DMS53 treated with DMSO at 0.1 percent for 48 hours (cell line): ENCODE data around the gene PSMD11.
A peak's percentile ranks its signal among the peaks of the same experiment; 100 is the strongest.

ENCODE experiments used
- DNase-seq: peaks from one replicate; lab custom pipeline; 2025; ENCODE audit not compliant: unreplicated experiment; lab: John Stamatoyannopoulos, UW

Gene PSMD11

DNA sequence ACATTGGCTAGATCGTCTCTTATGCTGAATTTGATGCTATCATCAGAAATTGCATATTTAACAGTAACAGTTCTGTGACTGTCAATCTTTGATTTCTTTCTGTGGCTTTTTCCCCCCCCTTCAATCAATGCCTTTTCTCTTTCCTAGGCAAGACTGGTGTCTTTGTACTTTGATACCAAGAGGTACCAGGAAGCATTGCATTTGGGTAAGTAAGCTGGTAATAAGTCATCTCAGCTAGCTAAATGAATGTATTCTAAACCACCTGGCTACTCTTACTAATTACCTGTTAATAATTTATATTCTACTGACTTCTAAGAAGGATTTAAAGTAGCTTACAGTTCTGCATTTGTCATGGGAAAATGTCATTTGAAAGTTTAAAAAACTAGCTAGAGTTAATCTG is 20.1 kb downstream of the PSMD11 start:
- DNase-seq = no peak

DNA sequence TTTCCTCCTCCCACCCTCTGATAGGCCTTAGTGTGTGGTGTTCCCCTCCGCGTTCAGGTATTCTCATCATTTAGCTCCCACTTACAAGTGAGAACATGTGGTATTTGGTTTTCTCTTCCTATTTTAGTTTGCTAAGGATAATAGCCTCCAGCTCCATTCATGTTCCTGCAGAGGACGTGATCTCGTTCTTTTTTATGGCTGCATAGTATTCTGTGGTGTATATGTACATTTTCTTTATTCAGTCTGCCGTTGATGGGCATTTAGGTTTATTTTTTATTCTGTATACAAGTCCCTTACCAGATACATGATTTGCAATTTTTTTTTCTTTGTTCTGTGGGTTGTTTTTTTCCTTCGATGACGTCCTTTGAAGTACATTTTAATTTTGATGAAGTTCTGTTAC is 23.6 kb downstream of the PSMD11 start:
- DNase-seq = no peak

DNA sequence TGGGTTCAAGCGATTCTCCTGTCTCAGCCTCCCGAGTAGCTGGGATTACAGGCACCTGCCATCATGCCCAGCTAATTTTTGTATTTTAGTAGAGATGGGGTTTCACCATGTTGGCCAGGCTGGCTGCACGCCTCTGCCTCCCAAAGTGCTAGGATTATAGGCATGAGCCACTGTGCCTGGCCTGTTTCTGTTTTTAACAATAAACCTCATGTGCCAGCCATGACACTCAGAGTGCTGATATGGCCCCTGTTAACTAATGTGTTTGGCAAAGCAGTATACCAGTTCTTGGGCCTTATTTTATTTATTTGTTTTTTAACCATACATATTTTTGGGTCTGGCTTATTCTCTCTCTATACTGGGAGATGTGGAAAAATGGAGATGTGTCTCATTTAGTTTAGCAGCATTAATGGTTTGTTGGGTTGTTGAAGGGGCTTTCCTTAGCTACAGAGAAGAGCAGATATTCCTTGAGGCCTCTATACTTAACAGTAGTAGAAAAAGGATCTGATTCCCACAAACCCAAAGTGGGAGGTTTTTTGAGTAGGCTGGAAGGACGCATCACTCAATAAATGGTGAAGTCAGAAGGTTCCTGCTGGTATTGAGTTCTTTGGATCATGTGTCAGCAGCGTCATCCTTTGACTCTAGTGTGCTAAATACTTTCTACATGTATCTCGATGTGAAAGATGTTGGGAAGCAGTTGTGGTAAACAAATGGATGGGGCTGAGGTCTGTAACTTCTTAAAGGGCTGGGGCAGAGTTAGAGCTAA is 26.3 kb downstream of the PSMD11 start:
- no peak for DNase-seq

DNA sequence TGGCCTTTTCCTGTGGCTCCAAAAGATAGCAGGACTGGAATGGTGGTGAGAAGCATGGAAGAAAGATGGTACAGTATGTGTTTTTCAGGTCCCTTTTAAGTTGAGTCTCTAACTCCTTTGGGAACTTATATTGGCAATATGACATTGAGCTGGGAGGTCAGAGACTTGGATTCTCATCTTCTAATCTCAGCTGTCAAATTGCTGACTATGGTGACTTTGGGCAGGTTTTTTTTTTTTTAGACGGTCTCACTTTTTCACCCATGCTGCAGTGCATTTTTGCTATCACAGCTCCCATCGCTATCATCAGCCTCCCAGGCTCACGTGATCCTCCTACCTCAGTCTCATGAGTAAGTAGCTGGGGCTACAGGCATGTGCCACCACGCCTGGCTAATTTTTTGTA is 27.3 kb downstream of the PSMD11 start:
- DNase-seq = no peak

DNA sequence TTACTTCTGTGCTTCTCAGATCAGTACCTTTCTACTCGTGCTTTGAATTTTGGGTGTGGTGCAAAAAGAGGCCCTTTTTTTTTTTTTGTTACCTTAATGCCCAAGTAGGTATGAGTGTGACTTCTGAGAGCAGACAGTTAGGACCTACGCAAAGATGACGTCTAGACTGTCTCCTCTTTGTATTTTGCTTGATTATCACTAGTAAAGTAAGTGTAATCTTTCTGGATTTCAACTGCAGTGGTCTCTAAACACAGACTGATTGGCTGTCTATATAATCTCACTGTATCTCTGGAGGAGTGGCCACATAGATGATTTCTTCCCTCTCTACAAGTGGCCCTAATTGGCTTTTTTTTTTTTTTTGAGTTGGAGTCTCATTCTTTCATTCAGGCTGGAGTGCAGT is 30.9 kb downstream of the PSMD11 start:
- no peak for DNase-seq

DNA sequence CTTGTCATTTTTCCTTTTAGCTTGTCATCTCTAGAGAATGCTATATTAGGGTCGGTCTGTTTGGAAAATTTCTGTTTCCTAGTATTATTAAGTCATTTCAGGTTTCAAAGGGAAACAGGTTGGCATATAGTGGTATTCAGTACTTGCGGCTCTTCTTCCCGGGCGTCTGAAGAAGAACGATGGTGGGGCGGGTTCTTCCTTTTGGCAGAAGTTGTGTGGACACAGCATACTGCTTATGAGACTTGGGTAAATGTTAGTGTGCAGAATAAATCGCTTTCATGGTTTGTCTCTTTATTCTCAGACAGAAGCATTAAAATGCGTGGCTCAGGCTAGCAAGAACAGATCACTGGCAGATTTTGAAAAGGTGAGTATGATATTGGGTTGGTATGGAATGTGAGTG is 32.9 kb downstream of the PSMD11 start:
- DNase-seq = no peak

DNA sequence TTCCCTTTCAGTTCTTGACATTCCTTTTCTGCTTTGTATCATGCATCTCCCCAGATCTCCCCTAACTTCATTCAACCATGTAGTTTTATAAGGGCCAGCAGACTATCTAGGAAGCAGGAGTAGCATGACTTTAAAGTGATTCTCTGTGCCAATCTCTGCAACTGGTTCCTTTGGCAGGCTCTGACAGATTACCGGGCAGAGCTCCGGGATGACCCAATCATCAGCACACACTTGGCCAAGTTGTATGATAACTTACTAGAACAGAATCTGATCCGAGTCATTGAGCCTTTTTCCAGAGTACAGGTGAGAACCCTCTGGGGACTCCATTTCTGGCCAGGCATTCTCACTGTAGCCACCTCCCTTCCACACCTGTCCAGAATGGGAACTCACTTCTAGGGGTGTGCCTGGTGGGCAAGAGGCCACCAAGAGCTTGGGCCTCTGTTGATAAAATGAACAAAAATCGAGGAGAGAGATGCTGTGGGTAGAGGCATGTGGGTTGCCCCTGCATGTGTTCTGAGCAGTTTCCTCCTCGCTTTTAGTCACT is 34.8 kb downstream of the PSMD11 start:
- no peak for DNase-seq

DNA sequence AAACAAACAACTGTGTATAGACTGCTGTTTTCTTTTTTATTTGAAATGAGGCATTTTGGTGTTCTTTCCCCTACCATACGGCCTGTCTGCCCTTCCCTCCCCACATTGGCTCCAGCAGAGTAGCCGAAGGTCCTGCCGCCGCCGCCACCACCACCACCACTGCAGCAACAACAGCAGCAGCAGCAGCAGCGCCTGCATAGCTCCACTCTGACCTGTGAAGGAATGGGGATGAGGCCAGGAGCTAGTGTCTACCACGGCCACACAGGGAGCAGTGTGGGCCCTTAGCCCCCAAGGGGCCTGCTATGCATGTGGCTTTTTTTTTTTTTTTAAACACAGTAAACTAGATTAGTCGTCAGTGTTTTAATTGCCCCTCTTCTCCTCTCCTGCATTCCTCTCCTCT is 36.9 kb downstream of the PSMD11 start:
- DNase-seq = no peak

DNA sequence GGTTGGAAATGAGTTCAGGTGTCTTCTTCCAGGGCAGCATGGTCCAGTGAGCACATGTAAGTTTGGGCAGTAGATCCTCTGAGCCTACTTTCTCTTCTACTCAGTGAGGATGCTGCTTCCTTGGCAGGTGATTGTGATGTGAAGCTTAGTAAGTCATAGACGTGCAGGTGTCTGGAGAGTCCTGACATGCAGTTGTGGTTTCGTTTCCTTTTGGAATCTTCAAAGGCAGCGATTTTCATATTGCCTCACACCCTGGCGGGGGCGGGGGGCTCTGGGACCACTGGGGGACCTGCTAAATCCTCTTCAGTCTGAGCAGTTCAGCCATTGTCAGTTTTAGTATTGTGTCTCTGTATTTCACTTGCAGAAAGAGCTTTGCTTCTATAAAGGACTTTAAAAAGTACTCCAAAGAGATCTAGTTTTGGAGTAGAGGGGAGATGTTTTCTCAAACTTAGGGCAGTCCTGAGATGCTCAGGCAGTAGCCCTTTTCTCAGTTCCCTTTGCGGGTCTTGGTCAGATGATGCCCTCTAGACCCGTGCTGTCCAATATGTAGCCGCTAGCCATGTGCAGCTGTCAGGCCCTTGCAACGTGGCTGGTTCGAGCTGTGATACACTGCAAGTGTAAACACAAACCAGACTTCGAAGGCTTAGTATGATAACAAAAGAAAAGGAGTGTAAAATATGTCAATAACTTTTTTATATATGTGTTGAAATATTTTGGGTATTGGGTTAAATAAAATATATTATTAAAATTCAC is 38.4 kb downstream of the PSMD11 start:
- DNase-seq = no peak

DNA sequence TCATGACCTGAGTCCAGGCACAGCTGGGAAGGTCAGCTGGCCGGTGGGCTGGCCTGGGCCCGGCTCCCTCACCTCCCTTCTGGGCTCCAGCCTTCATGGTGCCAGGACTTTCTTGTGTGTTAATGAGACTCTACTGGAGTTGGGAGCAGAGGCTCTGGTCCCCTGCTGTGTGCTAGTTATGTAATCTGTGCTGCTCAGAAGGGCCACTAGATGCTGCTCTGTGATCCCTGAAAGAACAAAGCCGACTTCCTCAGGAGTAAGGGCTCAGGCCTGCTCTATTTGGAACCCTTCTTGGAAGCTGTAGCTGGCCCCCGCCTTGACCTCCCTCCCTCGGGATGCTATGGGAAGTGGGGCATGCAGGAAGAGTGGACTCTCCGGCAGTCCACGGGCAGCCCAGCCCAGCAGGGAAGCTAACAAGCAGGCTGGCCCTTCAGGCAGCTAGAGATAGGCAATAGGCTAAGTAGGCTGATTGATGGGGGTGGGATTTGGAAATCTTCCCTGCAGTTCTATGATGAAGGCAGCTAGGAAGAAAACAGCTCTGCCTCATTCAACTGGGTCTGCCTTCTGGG is 39.2 kb downstream of the PSMD11 start:
- peak; percentile 28 for DNase-seq

DNA sequence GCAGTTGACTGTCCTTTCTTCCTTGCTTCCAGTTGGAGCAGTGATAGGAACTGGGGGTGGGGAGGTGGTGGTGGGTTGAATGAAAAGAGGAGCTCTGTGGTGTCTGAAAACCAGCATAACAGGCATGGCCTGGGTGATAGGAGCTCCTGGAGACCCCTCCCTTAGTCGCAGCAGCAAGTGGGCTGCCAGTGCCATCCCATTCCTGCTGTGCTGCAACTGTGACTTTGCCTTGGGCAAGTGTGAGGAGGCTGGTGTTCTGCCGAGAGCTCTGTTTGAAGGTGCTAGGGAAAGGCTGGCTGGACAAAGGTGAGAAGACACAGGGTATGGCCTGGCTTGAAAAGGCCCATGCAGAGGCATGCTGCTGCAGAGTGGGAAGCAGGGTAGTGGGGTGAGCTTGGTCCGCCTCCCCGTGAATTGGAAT is 39.7 kb downstream of the PSMD11 start:
- DNase-seq = no peak

DNA sequence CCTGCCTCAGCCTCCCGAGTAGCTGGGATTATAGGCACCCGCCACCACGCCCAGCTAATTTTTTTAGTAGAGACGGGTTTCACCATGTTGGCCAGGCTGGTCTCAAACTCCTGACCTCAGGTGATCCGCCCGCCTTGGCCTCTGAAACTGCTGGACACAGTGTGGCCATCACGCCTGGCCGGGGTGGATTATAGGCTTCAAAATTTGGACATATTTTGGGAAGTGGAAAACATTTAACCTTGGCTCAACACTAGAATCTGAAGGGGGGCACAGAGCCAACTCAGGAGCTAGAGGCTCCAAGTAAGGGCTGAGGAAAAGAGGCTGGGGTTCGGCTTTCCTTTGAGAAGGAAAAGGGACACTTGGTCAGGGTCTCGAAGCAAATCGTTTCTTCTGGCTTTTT is 40.3 kb downstream of the PSMD11 start:
- DNase-seq = no peak

DNA sequence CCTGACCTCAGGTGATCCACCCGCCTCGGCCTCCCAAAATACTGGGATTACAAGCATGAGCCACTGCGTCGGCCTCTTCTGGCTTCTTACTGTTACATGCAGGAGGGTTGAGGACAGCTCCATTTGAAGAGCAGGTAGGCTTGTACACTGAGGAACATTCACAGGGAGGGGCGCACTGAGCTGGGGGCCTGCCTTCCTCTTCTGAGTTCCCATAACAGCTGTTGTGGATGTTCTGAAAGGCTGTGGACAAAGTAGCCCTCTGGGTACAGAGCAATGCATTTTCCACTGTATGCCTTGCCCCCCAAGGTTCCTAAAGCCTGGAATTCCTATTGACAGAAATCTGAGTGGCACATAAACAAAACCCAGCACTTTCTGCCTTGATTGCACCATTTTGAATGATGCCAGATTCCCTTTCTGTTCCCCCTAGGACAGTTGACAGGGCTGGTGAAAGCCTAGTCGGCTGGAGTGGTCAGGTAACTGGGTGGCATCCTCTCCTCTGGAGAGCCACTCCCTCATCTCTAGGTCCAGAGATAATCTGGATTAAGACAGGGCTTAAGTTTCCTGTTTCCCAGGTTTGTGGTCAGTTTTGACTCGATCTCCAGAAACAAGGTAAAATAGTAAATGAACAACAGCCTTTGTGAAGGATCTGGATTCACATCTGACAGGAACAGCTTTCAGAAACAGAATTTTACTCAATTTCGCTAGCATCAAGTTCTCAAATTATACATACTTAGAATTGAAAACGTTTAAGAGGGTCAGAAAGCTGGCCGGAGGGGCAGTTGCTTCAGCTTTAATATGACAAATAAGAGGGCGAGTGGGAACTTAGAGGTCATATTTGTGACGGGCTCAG is 41.2 kb downstream of the PSMD11 start:
- DNase-seq = no peak

DNA sequence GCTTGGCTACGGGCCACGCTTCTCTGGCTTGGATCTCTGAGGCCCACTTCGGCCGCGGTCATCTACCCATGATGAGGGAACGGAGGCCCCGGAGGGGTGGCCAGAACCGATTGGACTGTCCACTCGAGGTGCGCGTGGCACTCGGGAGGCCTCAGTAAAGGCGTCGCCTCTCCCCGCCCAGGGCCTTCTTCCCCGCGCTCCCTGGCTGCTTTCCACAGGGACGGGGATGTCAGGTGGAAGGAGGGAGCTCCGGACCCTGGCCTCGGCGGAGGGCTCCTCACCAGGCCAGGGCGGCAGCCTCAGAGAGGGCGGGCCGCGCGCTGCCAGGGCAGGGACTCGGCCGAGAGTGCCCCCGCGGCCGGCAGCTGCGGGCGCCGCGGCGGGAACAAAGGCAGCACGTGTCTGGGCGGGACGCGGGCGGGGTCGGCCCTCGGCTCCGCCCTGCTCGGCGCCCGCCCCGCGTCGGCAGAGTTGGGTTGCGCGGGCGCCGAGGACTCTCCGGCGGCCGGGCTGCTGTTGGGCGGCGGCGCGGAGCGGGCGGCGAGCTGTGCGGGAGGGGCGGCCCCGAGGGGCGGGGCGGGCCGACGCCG is 41.9 kb downstream of the PSMD11 start:
- DNase-seq = peak; percentile 55

DNA sequence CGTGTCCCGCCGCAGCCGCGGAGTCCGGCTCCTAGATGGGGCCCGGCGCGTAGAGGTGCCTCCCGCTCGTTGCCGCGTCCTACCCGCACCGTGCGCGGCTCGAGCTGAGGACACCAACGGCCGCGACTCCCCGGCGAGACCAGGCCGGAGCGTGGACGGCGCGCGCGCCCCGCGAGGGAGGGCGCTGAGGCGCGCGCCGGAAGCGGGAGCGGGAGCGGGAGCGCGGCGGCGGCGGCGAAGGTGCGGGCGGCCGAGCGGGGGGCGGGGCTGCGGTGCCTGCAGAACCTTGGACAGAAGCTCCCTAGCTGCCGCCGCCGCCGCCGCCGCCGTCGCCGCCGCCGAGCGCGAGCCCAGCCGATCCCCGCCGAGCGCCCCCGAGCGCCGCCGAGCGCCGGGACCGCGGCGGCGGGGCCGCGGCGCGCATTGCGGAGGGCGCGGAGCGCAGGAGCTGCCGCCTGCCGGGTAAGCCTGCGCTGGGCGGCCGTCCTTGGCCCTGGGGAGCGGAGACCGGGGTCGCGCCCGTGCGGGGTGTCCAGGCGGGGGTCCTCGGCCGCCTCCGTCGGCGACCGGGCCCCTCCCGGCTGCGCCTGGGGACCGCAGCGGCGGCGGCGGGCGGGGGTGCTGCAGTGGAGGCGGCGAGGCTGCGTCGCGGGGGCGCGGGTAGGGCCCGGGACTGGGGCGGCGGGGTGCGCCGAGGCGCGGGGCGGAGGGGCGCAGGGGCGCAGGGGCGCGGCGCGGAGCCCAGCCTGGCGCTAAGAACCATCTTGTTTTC is 42.6 kb downstream of the PSMD11 start, which contains the start of gene CDK5R1:
Gene CDK5R1 (plus strand): TSS at position 293 of the 772 bp plus-strand sequence. CDS start 628 bp downstream, outside the sequence.
- peak; percentile 16 for DNase-seq

DNA sequence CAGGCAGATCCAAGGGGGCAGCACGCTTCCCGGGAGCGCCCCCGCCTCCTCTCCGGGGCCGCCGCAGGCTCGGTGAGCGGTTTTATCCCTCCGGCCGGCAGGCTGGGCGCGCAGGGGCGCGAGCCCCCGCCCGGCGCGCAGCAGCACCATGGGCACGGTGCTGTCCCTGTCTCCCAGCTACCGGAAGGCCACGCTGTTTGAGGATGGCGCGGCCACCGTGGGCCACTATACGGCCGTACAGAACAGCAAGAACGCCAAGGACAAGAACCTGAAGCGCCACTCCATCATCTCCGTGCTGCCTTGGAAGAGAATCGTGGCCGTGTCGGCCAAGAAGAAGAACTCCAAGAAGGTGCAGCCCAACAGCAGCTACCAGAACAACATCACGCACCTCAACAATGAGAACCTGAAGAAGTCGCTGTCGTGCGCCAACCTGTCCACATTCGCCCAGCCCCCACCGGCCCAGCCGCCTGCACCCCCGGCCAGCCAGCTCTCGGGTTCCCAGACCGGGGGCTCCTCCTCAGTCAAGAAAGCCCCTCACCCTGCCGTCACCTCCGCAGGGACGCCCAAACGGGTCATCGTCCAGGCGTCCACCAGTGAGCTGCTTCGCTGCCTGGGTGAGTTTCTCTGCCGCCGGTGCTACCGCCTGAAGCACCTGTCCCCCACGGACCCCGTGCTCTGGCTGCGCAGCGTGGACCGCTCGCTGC is 43.3 kb downstream of the PSMD11 start:
- no peak for DNase-seq

DNA sequence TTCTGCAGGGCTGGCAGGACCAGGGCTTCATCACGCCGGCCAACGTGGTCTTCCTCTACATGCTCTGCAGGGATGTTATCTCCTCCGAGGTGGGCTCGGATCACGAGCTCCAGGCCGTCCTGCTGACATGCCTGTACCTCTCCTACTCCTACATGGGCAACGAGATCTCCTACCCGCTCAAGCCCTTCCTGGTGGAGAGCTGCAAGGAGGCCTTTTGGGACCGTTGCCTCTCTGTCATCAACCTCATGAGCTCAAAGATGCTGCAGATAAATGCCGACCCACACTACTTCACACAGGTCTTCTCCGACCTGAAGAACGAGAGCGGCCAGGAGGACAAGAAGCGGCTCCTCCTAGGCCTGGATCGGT is 43.9 kb downstream of the PSMD11 start:
- DNase-seq = no peak

DNA sequence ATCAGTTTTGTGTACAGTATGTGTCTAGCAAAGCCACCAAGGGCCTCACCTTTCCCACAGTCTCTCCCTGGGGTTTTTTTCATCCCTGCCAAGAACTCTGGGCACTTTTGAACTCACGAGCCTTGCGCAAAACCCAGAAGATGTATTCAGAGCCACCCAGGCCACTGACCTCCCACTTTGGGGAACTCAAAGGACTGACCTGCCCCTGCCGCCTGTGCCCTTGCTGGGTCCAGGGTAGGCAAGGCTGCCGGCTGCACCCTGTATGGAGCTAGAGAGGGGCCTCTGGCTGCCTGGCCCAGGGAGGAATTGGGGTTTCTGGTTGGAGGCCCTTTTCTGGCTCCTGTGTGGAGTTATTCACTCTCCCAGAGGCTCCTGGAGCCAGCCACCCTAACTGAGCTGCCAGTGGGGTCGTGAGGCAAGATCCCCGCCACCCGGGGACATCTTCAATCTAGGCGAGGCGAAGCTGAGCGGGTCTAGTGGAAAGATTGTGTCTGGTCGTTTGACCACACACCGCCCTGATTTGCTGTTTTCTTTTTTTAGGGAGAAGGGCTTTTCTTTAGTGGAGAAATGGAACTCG is 44.4 kb downstream of the PSMD11 start:
- DNase-seq = no peak
